Measurements from ENCODE around the gene NPIPA3.
"Not testable (repeated sequence)": the region's sequence is repeated elsewhere in the genome, so short reads cannot be mapped to it uniquely, and the experiment has no call there.

NPIPA3 gene

GRCh38 chr16:14742273-14743128 is 39.3 kb downstream of the NPIPA3 start, which contains the start of gene NPIPA2:
NPIPA2 (plus strand) TSS chr16:14742533; CDS start chr16:14748066, 5,533 bp downstream.
- not testable (repeated sequence) for DNase-seq

- not testable (repeated sequence) for DNase-seq
Measured at GRCh38 chr16:14773654-14774053, 70.4 kb downstream of the NPIPA3 start.

- not testable (repeated sequence) for DNase-seq
Measured at GRCh38 chr16:14775624-14776023, 72.4 kb downstream of the NPIPA3 start.

All from activated CD4-positive, alpha-beta T cell treated with anti-CD3 and anti-CD28 coated beads for 1 hour (primary cell).